Endothelial cell of umbilical vein (primary cell): ENCODE measurements around the gene TFAP2E. TPM values are rescaled to one million over a fixed set of nuclear protein-coding genes. Genes with fewer than 3 reads are reported as not detected.

Experiments used
- BruUV-seq: library from RNA; stranded (reverse); fragments of 400-500 nt; replicated peaks from 2 replicates; lab custom pipeline; 2021; lab: Mats Ljungman, UMichigan
- CTCF ChIA-PET: fragments of 300-600, 350-600 bp; sonication (Branson Sonifier 250); formaldehyde crosslinking; loops from one replicate; lab custom pipeline; 2021; ENCODE audit warnings: antibody characterized with exemption, inconsistent platforms; lab: Charles Lee
- POLR2A ChIA-PET: fragments of 300-600, 350-600 bp; sonication (Branson Sonifier 250); formaldehyde crosslinking; loops from one replicate; lab custom pipeline; 2021; ENCODE audit warnings: antibody characterized with exemption, inconsistent platforms; lab: Charles Lee
- DNase-seq: peaks from one replicate; pipeline ENCODE4 v3.0.0-alpha.2; 2011; ENCODE audit warnings: low read depth, low spot score
- FAIRE-seq: peaks from 2 replicates; lab custom pipeline; 2011; peaks lifted over from hg19 to GRCh38; lab: Jason Lieb, UNC
- H2AFZ ChIP-seq: 2 replicates; pipeline ENCODE4 v1.6.0; 2012; ENCODE audit warnings: low read depth, low read length, control low read depth, inconsistent platforms
- H3K27ac ChIP-seq: 2 replicates; pipeline ENCODE4 v1.5.1; 2011; ENCODE audit warnings: low read depth, mild to moderate bottlenecking, control low read depth, low read length, moderate library complexity; ENCODE audit not compliant: insufficient read depth
- H3K27me3 ChIP-seq, 2 experiments: 2 replicates each; pipeline versions ENCODE4 v1.6.0 to v1.6.1; 2011; ENCODE audit warnings: low read length in 2 of 2, mixed read lengths in 1 of 2; ENCODE audit not compliant: control insufficient read depth in 2 of 2, insufficient read depth in 2 of 2
- H3K36me3 ChIP-seq, 2 experiments: 2 replicates in 1 of 2; 3 replicates in 1 of 2; pipeline ENCODE4 v1.5.1; 2011; ENCODE audit warnings: low read length in 2 of 2, mild to moderate bottlenecking in 1 of 2, moderate library complexity in 1 of 2; ENCODE audit not compliant: control insufficient read depth in 2 of 2, insufficient read depth in 2 of 2; ENCODE audit errors: extremely low read depth in 1 of 2
- H3K4me1 ChIP-seq: 3 replicates; pipeline ENCODE4 v1.5.1; 2011; ENCODE audit warnings: mild to moderate bottlenecking, low read length; ENCODE audit not compliant: control insufficient read depth, insufficient read depth; ENCODE audit errors: extremely low read depth
- H3K4me2 ChIP-seq: 2 replicates; pipeline ENCODE4 v1.6.1; 2011; ENCODE audit warnings: low read length, control low read depth, mixed read lengths; ENCODE audit not compliant: insufficient read depth
- H3K4me3 ChIP-seq, 3 experiments: fragments of 200-600 bp in 1 of 3; sonication (generic), shearing (Covaris generic) in 1 of 3; replicated peaks in 1 of 3; 2 replicates each; pipeline ENCODE4 v1.5.1; 2011 to 2016; ENCODE audit warnings: control low read depth in 3 of 3, low read length in 3 of 3, mild to moderate bottlenecking in 2 of 3, inconsistent platforms in 1 of 3, low read depth in 1 of 3, moderate library complexity in 1 of 3; ENCODE audit not compliant: insufficient read depth in 1 of 3
- H3K79me2 ChIP-seq: 2 replicates; pipeline ENCODE4 v1.6.0; 2012; ENCODE audit warnings: low read length, inconsistent platforms; ENCODE audit not compliant: control insufficient read depth, insufficient read depth
- H3K9ac ChIP-seq: replicated peaks from 2 replicates; pipeline ENCODE3; 2011; ENCODE audit warnings: low read length, control low read depth; ENCODE audit not compliant: insufficient read depth; ENCODE audit errors: extremely low read depth
- H3K9me1 ChIP-seq: replicated peaks from 3 replicates; pipeline ENCODE4 v1.6.0; 2011; ENCODE audit warnings: mild to moderate bottlenecking, low read length; ENCODE audit not compliant: control insufficient read depth, insufficient read depth; ENCODE audit errors: extremely low read depth
- H3K9me3 ChIP-seq: replicated peaks from 2 replicates; pipeline ENCODE4 v1.5.1; 2012; ENCODE audit warnings: low read length, inconsistent platforms; ENCODE audit not compliant: control insufficient read depth, insufficient read depth
- H4K20me1 ChIP-seq: replicated peaks from 2 replicates; pipeline ENCODE3; 2011; ENCODE audit warnings: mild to moderate bottlenecking, low read length; ENCODE audit not compliant: control insufficient read depth, insufficient read depth; ENCODE audit errors: extremely low read depth
- EZH2 ChIP-seq: IDR thresholded peaks from 2 replicates; pipeline ENCODE4 v1.6.1; 2012; ENCODE audit warnings: borderline replicate concordance, low read depth, mild to moderate bottlenecking, moderate library complexity, low read length, inconsistent platforms; ENCODE audit not compliant: severe bottlenecking
- FOS ChIP-seq: IDR thresholded peaks from 2 replicates; pipeline ENCODE4 v1.6.1; 2011; ENCODE audit warnings: mild to moderate bottlenecking, low read length, moderate library complexity, borderline replicate concordance; ENCODE audit not compliant: insufficient read depth
- GATA2 ChIP-seq: IDR thresholded peaks from 2 replicates; pipeline ENCODE4 v1.7.0; 2011; ENCODE audit warnings: low read depth, mild to moderate bottlenecking, moderate library complexity, mixed read lengths, low read length; ENCODE audit not compliant: insufficient read length, insufficient read depth
- JUN ChIP-seq: IDR thresholded peaks from 2 replicates; pipeline ENCODE4 v1.6.1; 2011; ENCODE audit warnings: borderline replicate concordance, low read depth; ENCODE audit not compliant: insufficient read length, insufficient read depth
- MAX ChIP-seq: IDR thresholded peaks from 2 replicates; pipeline ENCODE4 v1.6.1; 2011; ENCODE audit not compliant: insufficient read depth, insufficient read length
- MYC ChIP-seq: IDR thresholded peaks from one replicate; pipeline ENCODE4 v1.6.1; 2011; ENCODE audit warnings: mild to moderate bottlenecking, low read depth, low read length
- POLR2A ChIP-seq: IDR thresholded peaks from 2 replicates; pipeline ENCODE4 v1.6.1; 2012; ENCODE audit warnings: low read depth, mild to moderate bottlenecking, control low read depth, low read length
- POLR2AphosphoS5 ChIP-seq: IDR thresholded peaks from 2 replicates; pipeline ENCODE4 v1.6.1; 2012; ENCODE audit warnings: low read depth, mild to moderate bottlenecking, control low read depth, low read length, moderate library complexity; ENCODE audit not compliant: insufficient read depth
- dilution Hi-C: fragments of 300-500 bp; cut with MboI; formaldehyde crosslinking; loops from one replicate; pipeline ENCODE4 v1.15.0; 2019; ENCODE audit warnings: low sequenced_read_pairs; ENCODE audit not compliant: extremely low pct_ligation_motif_present
- intact Hi-C: fragments of 100-400 bp; cut with micrococcal nuclease; formaldehyde crosslinking; loops from one replicate; pipeline ENCODE4 v1.10.0; 2022
- polyA plus RNA-seq, 4 experiments: library from polyadenylated mRNA; depleted of rRNA in 3 of 4; stranded (reverse) in 3 of 4; unstranded in 1 of 4; fragments of >200 nt; gene quantifications; 2 replicates each; pipeline versions ENCODE4 v1.2.1 to v1.2.3, GENCODE V29; 2011 to 2012; ENCODE audit warnings: missing spikeins in 1 of 4
- total RNA-seq: library from RNA; stranded (reverse); gene quantifications from 2 replicates; pipeline ENCODE4 v1.2.3, GENCODE V29; 2021
- TF ChIP-seq, protein P1 (sequence below), 2 donors: IDR thresholded peaks; 1 replicate in 1 of 2; 2 replicates in 1 of 2; pipeline ENCODE4 v1.5.1; 2011; ENCODE audit warnings: low read length in 2 of 2, mild to moderate bottlenecking in 2 of 2, moderate library complexity in 2 of 2, control low read depth in 1 of 2, inconsistent platforms in 1 of 2, low read depth in 1 of 2; ENCODE audit not compliant: insufficient read depth in 1 of 2; ENCODE audit errors: extremely low read depth in 1 of 2

The TFAP2E gene
- total and polyA plus RNA-seq, 2 donors (not counting 3 experiments of a cell fraction or from before 2014, with no cell fraction given), result 0.06 TPM; not detected in 1

DNA sequence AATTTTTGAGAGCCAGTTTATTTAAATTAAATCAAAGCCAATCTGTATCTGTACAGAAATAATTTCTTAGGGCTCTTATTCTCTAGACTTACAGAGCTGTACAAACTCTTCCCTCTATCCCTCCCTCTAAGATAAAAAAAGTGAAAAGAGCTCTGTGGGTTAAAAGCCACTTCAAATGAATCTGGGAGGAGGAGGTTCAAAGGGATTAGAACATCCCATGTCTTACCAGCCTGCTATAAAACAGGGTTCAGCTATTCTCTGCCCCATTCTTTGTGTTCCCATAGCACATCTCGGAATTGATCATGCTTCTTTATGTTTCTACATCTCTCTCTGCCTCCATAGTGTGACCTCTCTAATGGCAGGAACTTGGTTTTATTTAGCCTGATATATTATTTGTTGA lies 35.3 kb upstream of the TFAP2E start:
- no peaks in the 10 kb centered on the region for H3K9me3 ChIP-seq
- dilution Hi-C loops, result no loop called here
- no peaks in the 10 kb centered on the region for H3K27me3 ChIP-seq
- no peak overlapping the region for H2AFZ ChIP-seq
- POLR2A ChIA-PET, result no interaction called here
- intact Hi-C loops, result no loop called here
- FAIRE-seq (no peak), DNase-seq (no peak)
- H3K4me1 ChIP-seq, result no peaks in the 10 kb centered on the region
- no peak overlapping the region for H3K9ac ChIP-seq
- H4K20me1 ChIP-seq, result peaks cover 3% of the 10 kb centered on the region
- H3K36me3 ChIP-seq, result no peaks in the 10 kb centered on the region
- no TSS peak for BruUV-seq
- TF ChIP-seq GATA2, result no peak
- TF ChIP-seq FOS, result no peak
- TF ChIP-seq POLR2A, result no peak
- no peak for TF ChIP-seq MYC
- H3K79me2 ChIP-seq, result no peaks in the 10 kb centered on the region
- no peak overlapping the region for H3K27ac ChIP-seq
- no peaks in the 10 kb centered on the region for H3K9me1 ChIP-seq
- no peak overlapping the region for H3K4me3 ChIP-seq
- H3K4me2 ChIP-seq, result no peak overlapping the region
- CTCF ChIA-PET, result interaction anchor here (0.7 to 1.1 kb wide), 4 partner anchors 8 to 336 kb away, joined by 3 to 4 read pairs (median 3); no protein-coding TSS in a partner anchor

DNA sequence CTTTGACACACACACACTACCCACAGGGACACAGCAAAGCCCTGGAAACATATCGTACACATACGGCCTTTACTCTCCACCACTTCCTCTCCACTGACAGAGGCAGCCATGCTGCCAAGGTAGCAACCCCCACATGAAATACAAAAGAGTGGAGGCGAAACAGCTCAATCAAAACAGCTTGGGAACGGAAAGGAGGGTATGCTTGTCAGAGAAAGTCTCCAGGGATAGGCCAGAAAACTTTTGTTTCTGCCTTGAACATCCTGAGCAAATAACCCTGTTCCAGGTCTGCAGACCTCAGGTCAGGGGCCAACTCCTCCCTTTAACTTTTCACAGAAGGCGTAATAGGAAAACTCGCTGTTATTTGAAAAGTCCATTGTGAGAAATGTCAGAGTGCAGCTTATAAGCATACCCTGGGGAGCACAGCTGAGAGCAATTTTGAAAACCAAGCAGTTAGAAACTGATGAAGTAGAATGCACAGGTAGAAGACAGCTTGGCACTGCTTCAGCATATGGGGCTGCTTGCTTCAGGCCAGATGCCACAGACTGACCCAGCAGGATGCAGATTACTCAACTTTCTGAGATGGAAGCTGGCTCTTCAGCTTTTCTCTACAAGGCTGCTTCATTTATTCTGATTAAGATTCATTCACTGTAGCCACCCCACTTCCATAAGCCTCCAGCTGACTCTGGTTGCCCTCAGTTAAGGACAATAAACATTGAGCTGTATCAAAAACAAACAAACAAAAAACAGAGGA lies 33.9 kb upstream of the TFAP2E start:
- no TSS peak for BruUV-seq
- no peak for FAIRE-seq
- POLR2A ChIA-PET, result no interaction called here
- Histone ChIP-seq H3K27me3 (no peaks in the 10 kb centered on the region), H2AFZ (no peak overlapping the region), H3K4me1 (no peaks in the 10 kb centered on the region), H4K20me1 (no peaks in the 10 kb centered on the region), H3K9me3 (no peaks in the 10 kb centered on the region), H3K9ac (no peak overlapping the region), H3K4me3 (no peak overlapping the region), H3K36me3 (no peaks in the 10 kb centered on the region), H3K9me1 (no peaks in the 10 kb centered on the region), H3K27ac (no peak overlapping the region), H3K79me2 (no peaks in the 10 kb centered on the region), H3K4me2 (no peak overlapping the region)
- CTCF ChIA-PET, result interaction anchor here (1.0 to 1.2 kb wide), 2 partner anchors 26 to 88 kb away, joined by 3 to 6 read pairs; no protein-coding TSS in a partner anchor
- no peak for DNase-seq
- dilution Hi-C loops, result no loop called here
- intact Hi-C loops, result no loop called here
- no peak for TF ChIP-seq MAX
- TF ChIP-seq POLR2A, result no peak
- no peak for TF ChIP-seq FOS
- no peak for TF ChIP-seq JUN
- TF ChIP-seq MYC, result no peak
- TF ChIP-seq, protein P1, sequence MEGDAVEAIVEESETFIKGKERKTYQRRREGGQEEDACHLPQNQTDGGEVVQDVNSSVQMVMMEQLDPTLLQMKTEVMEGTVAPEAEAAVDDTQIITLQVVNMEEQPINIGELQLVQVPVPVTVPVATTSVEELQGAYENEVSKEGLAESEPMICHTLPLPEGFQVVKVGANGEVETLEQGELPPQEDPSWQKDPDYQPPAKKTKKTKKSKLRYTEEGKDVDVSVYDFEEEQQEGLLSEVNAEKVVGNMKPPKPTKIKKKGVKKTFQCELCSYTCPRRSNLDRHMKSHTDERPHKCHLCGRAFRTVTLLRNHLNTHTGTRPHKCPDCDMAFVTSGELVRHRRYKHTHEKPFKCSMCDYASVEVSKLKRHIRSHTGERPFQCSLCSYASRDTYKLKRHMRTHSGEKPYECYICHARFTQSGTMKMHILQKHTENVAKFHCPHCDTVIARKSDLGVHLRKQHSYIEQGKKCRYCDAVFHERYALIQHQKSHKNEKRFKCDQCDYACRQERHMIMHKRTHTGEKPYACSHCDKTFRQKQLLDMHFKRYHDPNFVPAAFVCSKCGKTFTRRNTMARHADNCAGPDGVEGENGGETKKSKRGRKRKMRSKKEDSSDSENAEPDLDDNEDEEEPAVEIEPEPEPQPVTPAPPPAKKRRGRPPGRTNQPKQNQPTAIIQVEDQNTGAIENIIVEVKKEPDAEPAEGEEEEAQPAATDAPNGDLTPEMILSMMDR (IDR thresholded peaks at IDR 0.05; ENCODE audit: extremely low read depth in 1 of 2, insufficient read depth in 1 of 2, low read depth in 1 of 2, low read length in 2 of 2), result no peak
- no peak for TF ChIP-seq GATA2
- TF ChIP-seq EZH2, result no peak
- TF ChIP-seq POLR2AphosphoS5, result no peak
